ENCODE data around the gene TGIF1. TPM values are rescaled to one million over a fixed set of nuclear protein-coding genes. Genes with fewer than 3 reads are reported as not detected.
A peak's percentile ranks its signal among the peaks of the same experiment; 100 is the strongest.

The TGIF1 gene
- 10 to 100 TPM; 42.8 to 91.6 TPM for total RNA-seq

GRCh38 chr18:3450012-3450798 lies at the start of gene TGIF1:
Gene TGIF1 (plus strand): TSS chr18:3450172. CDS start chr18:3450490, 318 bp downstream.
- ATAC-seq (ENCODE audit: insufficient number of reproducible peaks, low FRiP score, low read depth) = no peak
- TF ChIP-seq CTCF (IDR thresholded peaks at IDR 0.05) = no peak
- H3K27me3 ChIP-seq (replicated peaks; ENCODE audit: insufficient read depth) = no peaks in the 10 kb centered on the region

GRCh38 chr18:3400567-3401296 lies 49.2 kb upstream of the TGIF1 start:
- H3K4me3 ChIP-seq = no peak overlapping the region
- ATAC-seq (ENCODE audit: insufficient number of reproducible peaks, low FRiP score, low read depth) = no peak
- H3K27ac ChIP-seq = no peak overlapping the region
- H3K9me3 ChIP-seq = no peaks in the 10 kb centered on the region
- H3K4me1 ChIP-seq (ENCODE audit: control insufficient read depth in 1 of 2, low read depth in 2 of 2) = no peaks in the 10 kb centered on the region
- H3K27me3 ChIP-seq (replicated peaks; ENCODE audit: insufficient read depth) = no peaks in the 10 kb centered on the region
- no peak for TF ChIP-seq CTCF (IDR thresholded peaks at IDR 0.05)
- DNase-seq (ENCODE audit: low spot score) = no peak
- H3K36me3 ChIP-seq = no peaks in the 10 kb centered on the region

More at GRCh38 chr18:3450012-3450798, at the start of gene TGIF1:
- DNase-seq (ENCODE audit: low spot score) = peak; percentile 41
- H3K9me3 ChIP-seq = no peaks in the 10 kb centered on the region
- H3K27ac ChIP-seq = peak within 1 kb of the TSS; percentile 99 to 100
- no peaks in the 10 kb centered on the region for H3K36me3 ChIP-seq
- H3K4me3 ChIP-seq = peak within 1 kb of the TSS; percentile 95
- peaks cover 3 to 35% of the 10 kb centered on the region in 2 donors for H3K4me1 ChIP-seq (ENCODE audit: control insufficient read depth in 1 of 2, low read depth in 2 of 2)

- TF ChIP-seq CTCF (IDR thresholded peaks at IDR 0.05) = no peak
- DNase-seq (ENCODE audit: low spot score) (no peak), ATAC-seq (ENCODE audit: insufficient number of reproducible peaks, low FRiP score, low read depth) (no peak)
- Histone ChIP-seq H3K27ac (no peak overlapping the region), H3K36me3 (no peaks in the 10 kb centered on the region), H3K27me3 (replicated peaks; ENCODE audit: insufficient read depth) (no peaks in the 10 kb centered on the region), H3K4me1 (ENCODE audit: control insufficient read depth in 1 of 2, low read depth in 2 of 2) (no peaks in the 10 kb centered on the region), H3K9me3 (no peaks in the 10 kb centered on the region), H3K4me3 (no peak overlapping the region)
These were observed 48.0 kb upstream of the TGIF1 start for GRCh38 chr18:3401669-3402620.

- ATAC-seq (ENCODE audit: insufficient number of reproducible peaks, low FRiP score, low read depth) (no peak), DNase-seq (ENCODE audit: low spot score) (no peak)
- no peaks in the 10 kb centered on the region for H3K36me3 ChIP-seq
- no peak overlapping the region for H3K4me3 ChIP-seq
- no peaks in the 10 kb centered on the region for H3K9me3 ChIP-seq
- no peak overlapping the region for H3K27ac ChIP-seq
- H3K4me1 ChIP-seq (ENCODE audit: control insufficient read depth in 1 of 2, low read depth in 2 of 2) = no peaks in the 10 kb centered on the region
- H3K27me3 ChIP-seq (replicated peaks; ENCODE audit: insufficient read depth) = no peaks in the 10 kb centered on the region
- TF ChIP-seq CTCF (IDR thresholded peaks at IDR 0.05) = no peak
These were observed 47.0 kb upstream of the TGIF1 start for GRCh38 chr18:3402982-3403451.

All from thoracic aorta (tissue), 2 donors.